ENCODE data around the gene NRP1.

GRCh38 chr10:33174674-33175434, 159.6 kb downstream of the NRP1 start:
- TF ChIP-seq, protein P1, sequence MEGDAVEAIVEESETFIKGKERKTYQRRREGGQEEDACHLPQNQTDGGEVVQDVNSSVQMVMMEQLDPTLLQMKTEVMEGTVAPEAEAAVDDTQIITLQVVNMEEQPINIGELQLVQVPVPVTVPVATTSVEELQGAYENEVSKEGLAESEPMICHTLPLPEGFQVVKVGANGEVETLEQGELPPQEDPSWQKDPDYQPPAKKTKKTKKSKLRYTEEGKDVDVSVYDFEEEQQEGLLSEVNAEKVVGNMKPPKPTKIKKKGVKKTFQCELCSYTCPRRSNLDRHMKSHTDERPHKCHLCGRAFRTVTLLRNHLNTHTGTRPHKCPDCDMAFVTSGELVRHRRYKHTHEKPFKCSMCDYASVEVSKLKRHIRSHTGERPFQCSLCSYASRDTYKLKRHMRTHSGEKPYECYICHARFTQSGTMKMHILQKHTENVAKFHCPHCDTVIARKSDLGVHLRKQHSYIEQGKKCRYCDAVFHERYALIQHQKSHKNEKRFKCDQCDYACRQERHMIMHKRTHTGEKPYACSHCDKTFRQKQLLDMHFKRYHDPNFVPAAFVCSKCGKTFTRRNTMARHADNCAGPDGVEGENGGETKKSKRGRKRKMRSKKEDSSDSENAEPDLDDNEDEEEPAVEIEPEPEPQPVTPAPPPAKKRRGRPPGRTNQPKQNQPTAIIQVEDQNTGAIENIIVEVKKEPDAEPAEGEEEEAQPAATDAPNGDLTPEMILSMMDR (IDR thresholded peaks at IDR 0.05), result no peak
- TF ChIP-seq, protein P2, sequence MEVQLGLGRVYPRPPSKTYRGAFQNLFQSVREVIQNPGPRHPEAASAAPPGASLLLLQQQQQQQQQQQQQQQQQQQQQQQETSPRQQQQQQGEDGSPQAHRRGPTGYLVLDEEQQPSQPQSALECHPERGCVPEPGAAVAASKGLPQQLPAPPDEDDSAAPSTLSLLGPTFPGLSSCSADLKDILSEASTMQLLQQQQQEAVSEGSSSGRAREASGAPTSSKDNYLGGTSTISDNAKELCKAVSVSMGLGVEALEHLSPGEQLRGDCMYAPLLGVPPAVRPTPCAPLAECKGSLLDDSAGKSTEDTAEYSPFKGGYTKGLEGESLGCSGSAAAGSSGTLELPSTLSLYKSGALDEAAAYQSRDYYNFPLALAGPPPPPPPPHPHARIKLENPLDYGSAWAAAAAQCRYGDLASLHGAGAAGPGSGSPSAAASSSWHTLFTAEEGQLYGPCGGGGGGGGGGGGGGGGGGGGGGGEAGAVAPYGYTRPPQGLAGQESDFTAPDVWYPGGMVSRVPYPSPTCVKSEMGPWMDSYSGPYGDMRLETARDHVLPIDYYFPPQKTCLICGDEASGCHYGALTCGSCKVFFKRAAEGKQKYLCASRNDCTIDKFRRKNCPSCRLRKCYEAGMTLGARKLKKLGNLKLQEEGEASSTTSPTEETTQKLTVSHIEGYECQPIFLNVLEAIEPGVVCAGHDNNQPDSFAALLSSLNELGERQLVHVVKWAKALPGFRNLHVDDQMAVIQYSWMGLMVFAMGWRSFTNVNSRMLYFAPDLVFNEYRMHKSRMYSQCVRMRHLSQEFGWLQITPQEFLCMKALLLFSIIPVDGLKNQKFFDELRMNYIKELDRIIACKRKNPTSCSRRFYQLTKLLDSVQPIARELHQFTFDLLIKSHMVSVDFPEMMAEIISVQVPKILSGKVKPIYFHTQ (CRISPR knock-in tag; IDR thresholded peaks at IDR 0.05), result no peak
- TF ChIP-seq, protein P3, sequence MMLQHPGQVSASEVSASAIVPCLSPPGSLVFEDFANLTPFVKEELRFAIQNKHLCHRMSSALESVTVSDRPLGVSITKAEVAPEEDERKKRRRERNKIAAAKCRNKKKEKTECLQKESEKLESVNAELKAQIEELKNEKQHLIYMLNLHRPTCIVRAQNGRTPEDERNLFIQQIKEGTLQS (CRISPR knock-in tag; conservative IDR thresholded peaks at IDR 0.05), result no peak
- TF ChIP-seq NR1H2 (CRISPR knock-in tag; IDR thresholded peaks at IDR 0.05), result no peak
- TF ChIP-seq, protein P4, sequence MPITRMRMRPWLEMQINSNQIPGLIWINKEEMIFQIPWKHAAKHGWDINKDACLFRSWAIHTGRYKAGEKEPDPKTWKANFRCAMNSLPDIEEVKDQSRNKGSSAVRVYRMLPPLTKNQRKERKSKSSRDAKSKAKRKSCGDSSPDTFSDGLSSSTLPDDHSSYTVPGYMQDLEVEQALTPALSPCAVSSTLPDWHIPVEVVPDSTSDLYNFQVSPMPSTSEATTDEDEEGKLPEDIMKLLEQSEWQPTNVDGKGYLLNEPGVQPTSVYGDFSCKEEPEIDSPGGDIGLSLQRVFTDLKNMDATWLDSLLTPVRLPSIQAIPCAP (CRISPR knock-in tag; IDR thresholded peaks at IDR 0.05), result no peak
- no peak for TF ChIP-seq SOX15 (CRISPR knock-in tag; IDR thresholded peaks at IDR 0.05)
- TF ChIP-seq GABPB1 (CRISPR knock-in tag; IDR thresholded peaks at IDR 0.05), result no peak
- no peak for TF ChIP-seq MAX (CRISPR knock-in tag; IDR thresholded peaks at IDR 0.05)
- no peak for TF ChIP-seq NR2C2 (CRISPR knock-in tag; IDR thresholded peaks at IDR 0.05)
- TF ChIP-seq ZBTB43 (CRISPR knock-in tag; IDR thresholded peaks at IDR 0.05), result no peak
- TF ChIP-seq PREB (CRISPR knock-in tag; IDR thresholded peaks at IDR 0.05; ENCODE audit: borderline replicate concordance), result no peak
- TF ChIP-seq KAT7 (CRISPR knock-in tag; IDR thresholded peaks at IDR 0.05; ENCODE audit: borderline replicate concordance), result no peak
- no peak for TF ChIP-seq MYBL2 (CRISPR knock-in tag; IDR thresholded peaks at IDR 0.05)

Measured in WTC11 (cell line).